ENCODE data around the gene MTHFD1L.

MTHFD1L gene

DNA sequence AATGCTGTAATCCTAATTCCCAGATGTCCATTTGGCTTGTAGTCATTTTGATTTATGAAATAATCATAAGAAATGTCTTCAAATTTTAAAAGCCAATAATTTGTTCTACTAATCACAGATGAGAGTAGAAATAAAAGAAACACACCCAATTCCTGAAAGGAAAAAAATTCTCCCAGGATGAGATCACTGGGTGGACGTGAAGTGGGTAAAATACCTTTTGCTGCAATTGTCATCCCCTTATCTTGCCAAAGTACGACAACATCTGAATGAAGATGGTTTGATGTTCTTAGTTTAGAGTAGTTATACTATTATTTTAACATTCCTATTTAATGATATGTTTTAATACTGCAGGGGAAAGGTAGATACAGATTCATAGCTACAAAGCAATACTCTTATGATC lies 33.7 kb downstream of the MTHFD1L start:
- DNase-seq = no peak

DNA sequence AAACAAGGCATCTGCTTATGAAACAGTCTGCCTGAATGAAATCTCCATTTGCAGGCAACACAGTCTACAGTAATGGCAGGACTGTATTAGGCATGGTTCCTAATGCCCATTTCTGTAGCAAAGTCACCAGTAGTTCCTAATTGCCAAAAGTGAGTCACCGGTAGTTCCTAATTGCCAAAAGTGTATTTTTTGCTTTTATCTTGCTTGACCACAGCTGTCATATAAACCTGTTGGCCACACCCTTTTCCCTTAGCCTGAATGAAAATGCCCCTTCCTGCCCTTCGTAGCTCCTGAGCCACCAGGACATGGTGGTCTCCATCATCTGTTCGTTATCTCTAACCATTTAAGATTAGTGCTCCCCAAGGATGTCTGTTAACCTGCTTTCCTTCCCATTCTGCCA lies 34.5 kb downstream of the MTHFD1L start:
- DNase-seq = peak; percentile 42

DNA sequence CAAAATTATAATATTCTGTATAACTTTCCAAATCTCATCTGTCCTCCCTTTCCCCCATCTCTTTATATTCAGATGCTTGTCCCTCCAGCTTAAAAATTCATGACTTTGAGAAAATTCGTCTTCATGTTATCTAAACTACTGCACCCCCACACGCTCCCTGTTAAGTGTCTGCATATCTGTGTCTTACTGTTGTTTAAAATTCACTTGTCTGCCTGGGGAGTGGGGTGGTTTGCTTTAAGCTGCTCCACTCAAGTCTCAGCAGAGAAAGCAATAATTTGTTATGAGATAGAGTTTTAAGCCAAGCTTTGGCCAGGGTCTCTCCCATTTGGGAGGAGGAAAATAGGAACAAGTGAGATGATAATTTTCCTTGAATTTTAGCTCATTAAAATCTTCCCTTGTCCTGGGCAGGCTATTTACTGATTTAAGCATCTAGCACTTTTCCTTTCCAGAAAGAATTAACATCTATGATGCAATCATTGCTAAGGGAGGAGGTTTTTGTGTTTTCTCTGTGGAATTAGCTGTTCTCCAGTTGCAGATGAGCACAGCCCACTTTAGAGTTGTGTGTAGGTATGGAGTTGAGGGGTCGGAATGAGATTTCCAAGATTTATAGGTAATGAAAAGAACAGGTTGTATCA lies 36.8 kb downstream of the MTHFD1L start:
- no peak for DNase-seq

DNA sequence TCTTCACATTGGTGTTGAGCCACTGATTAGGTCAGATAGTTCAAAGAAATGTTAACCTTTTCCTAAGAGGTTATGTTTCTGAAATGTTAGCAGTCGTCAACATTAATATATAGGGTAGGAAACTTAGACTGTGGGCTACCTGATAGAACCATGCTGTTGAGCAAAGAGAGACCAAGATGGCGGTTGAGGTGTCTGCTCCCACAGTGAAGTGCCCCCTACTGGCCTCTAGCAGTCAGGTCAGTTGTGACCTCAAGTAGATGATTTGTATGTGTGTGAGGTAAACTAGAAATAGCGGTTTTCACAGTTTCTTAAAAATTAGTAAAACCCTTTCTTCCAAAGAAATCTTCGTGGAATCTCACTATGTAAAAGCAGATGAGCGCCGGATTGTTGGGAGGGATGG lies 40.3 kb downstream of the MTHFD1L start:
- DNase-seq = peak; percentile 18

DNA sequence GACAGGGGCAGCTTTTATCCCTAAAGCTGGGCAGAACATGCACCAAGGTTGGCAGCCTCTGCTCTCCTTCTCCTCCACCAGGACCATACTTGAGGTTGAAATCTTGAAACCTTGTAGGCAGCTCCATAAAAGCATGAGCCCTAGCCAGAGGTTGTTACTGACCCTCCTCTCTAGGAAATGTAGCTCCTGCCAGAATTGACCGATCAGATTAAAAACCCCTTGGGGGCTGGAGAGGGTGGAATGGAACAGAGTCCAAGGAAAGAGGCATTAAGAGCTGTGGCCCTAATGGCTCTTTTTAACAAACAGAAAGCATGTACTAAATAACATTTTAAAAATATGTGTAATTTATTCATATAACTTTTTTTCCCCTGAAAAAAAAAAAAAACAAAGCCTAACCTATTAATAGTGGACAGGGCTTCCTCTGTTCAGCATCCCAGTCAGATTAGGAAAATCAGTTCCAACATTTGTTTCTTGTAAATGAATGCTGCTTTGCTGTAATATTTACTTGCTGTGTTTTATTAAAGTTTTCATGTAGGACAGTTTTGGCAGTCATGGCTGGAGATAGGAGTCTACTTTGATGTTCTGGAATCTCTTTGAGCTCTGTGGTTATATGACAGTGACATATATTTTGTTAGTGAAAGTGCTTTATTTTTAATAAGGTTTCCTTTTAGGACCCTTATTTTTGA lies 41.3 kb downstream of the MTHFD1L start:
- DNase-seq = no peak

DNA sequence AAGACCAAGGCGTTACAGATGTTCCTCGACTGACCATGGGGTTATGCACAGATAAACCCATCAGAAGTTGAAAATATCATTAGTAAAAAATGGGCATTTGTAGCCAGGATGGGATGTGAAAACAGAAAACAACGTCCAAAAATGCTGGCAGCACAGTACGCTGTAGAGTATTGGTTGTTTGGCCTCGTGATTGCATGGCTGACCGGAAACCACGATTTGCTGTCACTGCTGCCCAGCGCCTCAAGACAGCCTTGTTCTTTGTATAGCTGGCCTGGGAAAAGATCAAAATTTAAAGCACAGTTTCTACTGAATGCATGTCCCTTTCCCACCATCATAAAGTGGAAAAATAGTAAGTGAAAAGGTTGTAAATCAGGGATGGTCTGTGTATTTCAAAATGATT lies 41.9 kb downstream of the MTHFD1L start:
- no peak for DNase-seq

DNA sequence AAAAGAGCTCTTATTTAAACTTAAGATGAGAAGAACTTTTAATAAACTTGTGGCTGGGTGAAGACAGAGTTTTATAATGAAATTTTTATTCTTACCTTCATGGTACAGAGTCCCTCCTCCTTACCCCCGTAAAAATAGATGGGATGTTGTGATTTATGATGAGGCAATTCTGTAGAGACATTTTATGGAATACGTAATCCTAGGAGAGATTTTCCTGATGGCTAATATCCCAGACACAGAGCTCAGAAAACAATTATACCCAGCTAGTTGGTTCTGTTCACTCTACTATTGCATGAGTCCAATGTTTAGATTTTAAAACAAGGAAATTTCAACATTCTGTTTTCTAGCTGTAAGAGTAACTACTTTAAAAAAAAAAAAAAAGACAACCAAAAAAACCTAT lies 43.4 kb downstream of the MTHFD1L start:
- no peak for DNase-seq

DNA sequence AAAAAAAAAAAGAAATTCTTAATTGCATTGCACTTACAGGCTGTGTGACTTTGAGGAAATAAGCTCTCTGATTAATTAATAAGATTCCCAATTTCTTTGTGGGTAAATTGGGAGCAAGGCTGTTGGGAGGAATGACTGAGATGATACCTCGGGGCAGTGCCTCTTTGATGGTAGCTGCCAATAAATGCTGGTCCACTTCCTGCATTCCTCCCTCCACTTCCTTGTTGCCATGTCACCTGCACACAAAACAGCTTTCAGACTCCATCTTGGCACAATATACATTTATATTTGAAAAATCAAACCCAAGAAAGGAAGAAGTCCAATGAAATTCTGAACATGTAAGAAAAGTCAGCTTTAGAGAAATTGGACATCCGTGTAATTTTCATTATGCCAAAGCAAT lies 45.1 kb downstream of the MTHFD1L start:
- DNase-seq = no peak

DNA sequence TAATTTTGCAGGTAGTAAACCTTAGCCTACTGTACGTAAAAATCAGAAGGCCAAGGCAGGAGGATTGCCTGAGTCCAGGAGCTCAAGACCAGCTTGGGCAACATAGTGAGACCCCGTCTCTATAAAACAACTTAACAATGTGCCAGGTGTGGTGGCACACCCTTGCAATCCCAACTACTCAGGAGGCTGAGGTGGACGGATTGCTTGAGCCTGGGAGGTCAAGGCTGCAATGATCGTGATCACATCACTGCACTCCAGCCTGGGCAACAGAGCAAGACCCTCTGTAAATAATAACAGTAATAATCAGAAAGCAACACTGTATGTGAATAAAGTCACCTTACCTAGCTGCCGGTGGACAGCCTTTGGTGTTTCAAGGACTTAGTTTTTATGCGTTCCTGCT lies 48.9 kb downstream of the MTHFD1L start:
- DNase-seq = no peak

DNA sequence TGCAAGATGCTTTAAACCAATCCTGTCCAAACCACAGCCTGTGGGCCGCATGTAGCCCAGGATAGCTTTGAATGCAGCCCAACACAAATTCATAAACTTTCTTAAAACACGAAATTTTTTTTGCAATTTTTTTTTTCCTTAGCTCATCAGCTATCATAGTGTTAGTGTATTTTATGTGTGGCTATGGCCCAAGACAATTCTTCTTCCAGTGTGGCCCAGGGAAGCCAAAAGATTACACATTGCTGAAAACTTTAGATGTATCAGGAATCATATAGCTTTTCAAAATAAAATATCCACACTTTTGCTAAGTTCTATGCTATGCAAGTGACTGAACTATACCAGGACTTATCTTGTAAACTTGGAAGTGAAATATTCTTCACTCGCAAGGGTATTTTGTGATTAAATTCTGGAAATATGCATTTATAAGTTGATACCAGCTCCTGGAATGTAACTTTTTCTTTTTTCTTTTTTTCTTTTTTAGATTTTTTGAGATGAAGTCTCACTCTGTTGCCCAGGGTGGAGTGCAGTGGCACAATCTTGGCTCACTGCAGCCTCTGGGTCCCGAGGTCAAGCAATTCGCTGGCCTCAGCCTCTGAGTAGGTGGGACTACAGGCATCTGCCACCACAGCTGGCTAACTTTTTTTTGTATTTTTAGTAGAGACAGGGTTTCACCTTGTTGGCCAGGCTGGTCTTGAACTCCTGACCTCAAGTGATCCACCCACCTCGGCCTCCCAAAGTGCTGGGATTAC lies 49.8 kb downstream of the MTHFD1L start:
- DNase-seq = no peak

DNA sequence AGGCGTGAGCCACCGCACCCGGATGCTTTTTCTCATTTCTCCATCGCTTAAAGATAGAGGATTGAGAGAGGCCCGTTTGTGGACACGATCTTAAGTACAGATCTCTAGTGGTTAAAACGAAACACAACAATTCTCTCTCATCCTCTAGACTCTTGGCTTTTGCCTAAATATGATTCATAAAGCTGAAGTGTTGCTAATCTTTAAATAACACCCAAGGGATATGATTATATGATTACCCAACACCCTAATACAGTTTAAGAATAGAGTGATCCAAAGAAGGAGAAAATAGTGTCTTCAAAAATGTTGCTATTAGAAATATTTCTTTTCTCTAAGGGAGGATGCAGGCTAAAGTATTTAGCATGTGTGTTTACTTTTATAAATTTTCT lies 50.4 kb downstream of the MTHFD1L start:
- peak; percentile 18 for DNase-seq

DNA sequence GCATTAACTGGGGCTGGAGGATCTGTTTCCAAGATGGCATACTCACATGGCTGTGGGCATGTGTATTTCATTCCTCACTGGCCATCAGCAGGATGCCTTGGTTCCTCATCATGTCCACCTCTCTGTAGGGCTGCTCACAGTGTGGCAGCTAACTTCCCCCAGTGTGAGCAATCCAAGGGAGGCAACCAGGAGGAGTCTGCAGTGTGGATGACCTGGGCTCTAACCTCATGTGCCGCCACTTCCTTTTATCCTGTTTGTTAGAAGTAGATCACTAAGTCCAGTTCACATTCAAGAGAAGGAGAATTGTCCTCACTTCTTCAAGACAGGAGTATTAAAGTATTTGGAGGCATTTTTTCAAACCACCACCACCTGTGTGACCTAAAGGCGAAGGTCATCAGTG lies 54.4 kb downstream of the MTHFD1L start:
- no peak for DNase-seq

DNA sequence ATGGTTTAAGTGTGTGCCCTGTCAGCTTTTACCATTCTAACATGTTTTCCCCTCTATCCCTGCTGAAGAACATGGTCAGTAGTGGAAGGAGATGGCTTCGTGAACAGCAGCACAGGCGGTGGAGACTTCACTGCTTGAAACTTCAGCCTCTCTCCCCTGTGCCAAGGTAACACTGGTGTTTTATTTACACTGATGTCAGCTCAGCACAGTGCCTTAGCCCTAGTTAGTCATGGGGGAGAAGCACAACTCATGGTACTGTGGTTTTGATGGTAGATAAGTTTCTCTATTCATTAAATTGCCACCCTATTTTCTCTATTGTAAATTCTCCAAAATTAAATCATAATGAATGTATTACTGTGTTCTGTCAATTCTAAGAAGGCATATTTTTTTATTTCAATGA lies 56.6 kb downstream of the MTHFD1L start:
- DNase-seq = peak; percentile 65

DNA sequence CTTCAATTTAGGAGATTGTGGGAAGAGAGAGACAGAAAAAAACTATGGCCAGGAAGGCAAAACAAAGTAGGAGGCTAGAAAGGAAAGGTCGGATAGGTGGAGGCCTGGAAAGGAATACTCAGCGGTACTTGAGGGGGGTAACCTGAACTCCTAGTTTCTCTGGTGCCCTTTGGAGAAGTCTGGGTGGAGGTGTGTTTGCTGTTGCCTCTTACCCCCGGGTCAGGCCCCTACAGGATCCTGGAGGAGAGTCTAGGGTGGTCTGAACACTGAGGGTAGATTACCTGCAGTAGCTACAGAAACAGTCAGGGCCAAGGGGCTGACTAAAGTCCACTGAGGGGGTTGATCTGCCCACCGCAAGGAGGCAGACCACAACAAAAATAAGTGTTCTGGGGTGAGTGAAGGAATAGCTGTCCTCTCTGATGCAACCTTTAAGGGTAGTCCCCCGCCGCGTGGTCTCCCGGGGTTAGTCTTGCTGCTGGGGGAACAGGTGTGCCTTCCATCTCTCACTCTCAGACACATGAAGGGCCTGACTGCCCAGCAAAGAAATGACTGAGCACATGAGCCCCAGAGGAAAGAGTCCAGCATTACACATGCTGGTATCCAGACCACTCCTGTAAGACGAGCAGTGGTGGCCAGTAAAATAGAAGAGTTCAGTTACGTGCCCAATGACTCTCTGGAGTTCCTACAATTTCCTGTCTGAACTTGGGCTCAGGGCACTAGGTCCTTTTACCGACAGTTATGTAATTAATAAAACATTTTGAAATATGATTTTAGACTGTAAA lies 59.5 kb downstream of the MTHFD1L start:
- DNase-seq = no peak

DNA sequence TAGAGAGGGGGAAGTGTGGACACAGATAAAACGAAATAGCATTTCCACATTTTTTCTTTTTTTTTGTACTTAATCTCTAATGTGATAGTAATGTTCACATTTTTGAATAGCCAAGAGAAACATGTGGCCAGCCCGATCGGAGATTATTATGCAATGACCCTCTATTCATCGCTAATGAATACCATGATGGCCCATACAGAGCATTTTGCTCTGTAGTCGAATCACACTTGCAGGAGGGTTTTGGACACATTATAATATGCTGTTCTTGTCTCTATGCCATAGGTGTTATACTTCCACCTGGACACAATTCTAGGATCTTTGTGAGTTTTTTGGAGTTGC lies 60.1 kb downstream of the MTHFD1L start:
- no peak for DNase-seq

DNA sequence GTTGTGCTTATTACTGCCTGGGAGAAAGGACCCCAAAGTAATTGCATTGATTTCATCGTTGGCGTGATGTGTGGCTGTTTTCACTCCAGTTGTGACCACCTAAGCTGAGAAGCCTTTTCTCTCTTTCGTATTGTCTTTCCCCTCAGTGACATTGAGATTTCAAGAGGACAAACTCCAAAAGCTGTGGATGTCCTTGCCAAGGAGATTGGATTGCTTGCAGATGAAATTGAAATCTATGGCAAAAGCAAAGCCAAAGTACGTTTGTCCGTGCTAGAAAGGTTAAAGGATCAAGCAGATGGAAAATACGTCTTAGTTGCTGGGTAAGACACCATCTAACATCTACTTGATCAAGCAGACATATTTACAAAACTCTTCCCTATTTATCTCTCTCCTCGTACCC lies 60.5 kb downstream of the MTHFD1L start:
- DNase-seq = no peak

DNA sequence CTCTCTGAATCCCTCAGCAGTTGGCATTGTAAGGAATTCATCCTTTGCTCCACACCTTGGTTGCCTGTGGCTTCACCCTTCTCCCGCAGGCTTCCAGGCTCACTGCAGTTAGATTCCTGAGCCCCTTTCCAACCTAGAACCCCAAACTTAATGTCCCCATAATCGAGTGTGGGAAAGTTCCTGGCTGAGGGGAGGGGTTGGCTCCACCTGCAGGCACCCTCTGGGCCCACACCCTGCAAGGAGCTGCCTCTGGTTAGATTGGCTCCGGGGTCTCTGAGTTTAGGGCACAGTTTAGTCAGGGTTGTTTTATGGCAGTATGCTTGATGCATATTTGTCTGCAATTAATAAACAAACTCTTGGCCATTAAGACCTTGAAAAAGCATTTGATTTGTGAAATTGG lies 63.4 kb downstream of the MTHFD1L start:
- DNase-seq = peak; percentile 10

DNA sequence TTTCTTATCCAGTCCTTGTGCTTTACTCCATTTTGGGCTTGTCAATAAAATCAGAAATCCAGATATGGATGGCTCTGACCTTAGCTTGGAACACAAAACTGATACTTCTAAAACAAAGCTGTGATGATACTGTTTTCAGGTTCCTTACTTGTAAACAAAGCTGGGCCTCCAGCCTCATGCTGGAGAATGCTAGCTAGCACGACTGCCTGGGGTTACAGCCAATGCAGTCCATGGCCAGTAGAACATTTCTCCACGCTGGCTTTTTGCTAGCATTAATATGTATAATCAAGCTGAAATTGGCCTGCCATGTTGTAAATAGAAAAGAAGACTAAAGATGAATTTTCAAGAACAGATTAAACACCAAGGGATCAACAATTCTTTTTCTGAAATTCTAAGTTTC lies 63.9 kb downstream of the MTHFD1L start:
- DNase-seq = no peak

DNA sequence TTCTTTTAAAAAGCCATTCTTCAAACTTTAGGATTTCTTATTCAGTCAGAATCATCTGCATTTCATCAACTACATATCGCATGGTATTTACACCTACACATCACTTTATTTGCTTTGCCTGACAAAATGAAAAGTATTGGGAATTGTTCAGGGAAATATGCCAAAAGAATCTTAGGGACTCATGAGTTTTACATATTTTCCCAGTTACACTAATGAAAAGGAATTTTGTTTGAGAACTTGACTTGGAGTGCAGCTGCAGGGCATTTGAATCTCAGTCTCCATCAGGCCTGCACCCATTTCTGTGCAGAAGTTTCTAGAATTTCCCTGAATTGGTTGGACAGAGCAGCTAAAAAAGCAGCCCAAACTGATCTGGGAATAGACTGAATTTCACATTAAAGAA lies 65.3 kb downstream of the MTHFD1L start:
- no peak for DNase-seq

DNA sequence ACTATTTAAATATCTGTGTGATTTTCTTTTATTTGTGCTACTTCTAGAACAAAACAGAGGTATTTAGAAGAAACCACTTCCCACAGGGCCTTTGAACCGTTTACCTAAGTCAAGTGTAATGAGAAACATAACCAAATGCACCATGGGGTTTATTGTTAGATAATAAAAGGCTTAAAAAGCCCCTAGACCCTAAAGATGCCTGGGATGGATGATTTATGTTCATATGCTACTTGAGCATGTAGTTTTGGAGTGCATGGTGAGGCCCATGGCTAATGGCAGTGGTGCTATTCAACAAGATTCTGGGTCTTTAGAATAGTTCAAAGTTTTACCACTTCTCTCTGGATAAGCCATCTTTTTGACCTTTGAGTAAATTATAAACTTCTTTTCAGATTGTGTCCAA lies 65.9 kb downstream of the MTHFD1L start:
- DNase-seq = no peak

DNA sequence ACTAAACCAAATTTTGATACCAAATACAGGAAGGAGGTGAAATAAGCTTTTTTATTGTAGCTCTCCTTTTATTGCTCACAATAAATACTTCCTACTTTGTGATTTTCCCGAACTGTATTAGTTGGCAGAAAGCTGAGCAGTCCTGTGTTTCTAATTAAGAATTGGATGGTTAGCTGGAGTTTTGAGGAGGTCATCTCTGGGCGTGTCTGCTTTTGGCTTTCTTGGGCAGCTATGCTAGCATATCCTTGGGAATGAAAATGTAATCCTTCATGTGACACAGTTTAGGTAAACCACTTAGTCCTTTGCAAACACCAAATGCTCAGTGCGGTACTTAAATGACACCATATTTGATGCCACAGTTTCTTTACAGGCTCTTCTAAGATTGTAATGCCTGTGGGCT lies 67.5 kb downstream of the MTHFD1L start:
- DNase-seq = no peak

DNA sequence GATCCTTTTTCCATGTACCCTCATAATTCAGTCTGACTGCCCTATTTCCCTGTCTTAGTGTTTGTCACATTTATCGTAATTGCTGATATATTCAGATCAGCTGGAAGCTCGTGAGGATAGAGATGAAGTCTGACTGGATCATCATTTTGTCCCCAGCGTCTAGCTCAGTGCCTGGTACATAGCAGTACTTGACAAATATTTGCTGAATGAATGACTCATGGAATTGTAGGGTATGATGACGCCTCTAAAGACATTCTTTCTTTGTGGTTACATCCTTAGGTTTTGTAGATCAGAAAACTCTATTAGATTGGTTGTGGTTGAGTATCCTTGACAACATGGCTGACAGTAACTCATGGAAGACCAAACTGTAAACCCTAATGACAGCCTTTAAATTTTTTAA lies 68.9 kb downstream of the MTHFD1L start:
- no peak for DNase-seq

DNA sequence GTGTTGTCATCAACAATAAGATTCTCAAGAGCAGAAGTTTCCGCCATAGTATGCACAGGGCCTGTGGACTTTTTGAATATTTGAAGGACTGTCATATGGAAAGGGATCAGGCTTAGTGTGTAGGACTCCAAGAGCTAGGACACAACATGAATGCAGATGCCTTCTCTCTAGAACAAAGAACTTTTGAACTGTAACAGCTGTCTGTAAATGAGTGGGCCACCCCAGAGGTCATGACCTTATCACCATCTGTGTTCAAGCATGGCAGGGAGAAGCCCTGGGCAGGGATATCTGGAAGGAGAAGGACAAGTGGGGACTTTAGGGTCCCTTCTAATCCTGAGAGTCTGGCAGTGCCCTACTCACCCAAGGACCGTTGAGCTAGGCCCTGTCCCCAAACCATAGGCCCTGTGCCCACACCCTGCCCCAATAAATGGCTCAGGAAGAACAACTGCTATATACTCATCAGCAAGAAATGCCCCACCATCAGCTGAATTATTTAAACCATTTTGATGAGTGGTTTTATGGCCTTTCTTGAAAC lies 70.6 kb downstream of the MTHFD1L start:
- DNase-seq = no peak
